Peyer's patch (tissue), 4 donors: ENCODE data around the gene DOCK10.

ENCODE experiments used
- POLR2A ChIP-seq, 2 donors: fragments of 450-650 bp; IDR thresholded peaks; one replicate each; pipeline ENCODE4 v1.5.1; 2017; ENCODE audit warnings: antibody characterized with exemption in 2 of 2, mild to moderate bottlenecking in 2 of 2, moderate library complexity in 2 of 2
- TF ChIP-seq, protein P1 (sequence below), 6 experiments: fragments of 450-650 bp in 4 of 6; fragments of 200-600 bp in 2 of 6; sonication (generic) in 1 of 6; IDR thresholded peaks; one replicate each; pipeline ENCODE4 v1.5.1; 2017 to 2019; ENCODE audit warnings: antibody characterized with exemption in 6 of 6, mild to moderate bottlenecking in 3 of 6, moderate library complexity in 1 of 6

GRCh38 chr2:224944707-224945547 lies 97.3 kb downstream of the DOCK10 start:
- TF ChIP-seq, protein P1, sequence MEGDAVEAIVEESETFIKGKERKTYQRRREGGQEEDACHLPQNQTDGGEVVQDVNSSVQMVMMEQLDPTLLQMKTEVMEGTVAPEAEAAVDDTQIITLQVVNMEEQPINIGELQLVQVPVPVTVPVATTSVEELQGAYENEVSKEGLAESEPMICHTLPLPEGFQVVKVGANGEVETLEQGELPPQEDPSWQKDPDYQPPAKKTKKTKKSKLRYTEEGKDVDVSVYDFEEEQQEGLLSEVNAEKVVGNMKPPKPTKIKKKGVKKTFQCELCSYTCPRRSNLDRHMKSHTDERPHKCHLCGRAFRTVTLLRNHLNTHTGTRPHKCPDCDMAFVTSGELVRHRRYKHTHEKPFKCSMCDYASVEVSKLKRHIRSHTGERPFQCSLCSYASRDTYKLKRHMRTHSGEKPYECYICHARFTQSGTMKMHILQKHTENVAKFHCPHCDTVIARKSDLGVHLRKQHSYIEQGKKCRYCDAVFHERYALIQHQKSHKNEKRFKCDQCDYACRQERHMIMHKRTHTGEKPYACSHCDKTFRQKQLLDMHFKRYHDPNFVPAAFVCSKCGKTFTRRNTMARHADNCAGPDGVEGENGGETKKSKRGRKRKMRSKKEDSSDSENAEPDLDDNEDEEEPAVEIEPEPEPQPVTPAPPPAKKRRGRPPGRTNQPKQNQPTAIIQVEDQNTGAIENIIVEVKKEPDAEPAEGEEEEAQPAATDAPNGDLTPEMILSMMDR (IDR thresholded peaks at IDR 0.05), result no peak
- TF ChIP-seq POLR2A (IDR thresholded peaks at IDR 0.05), result no peak
